Osteoblast (primary cell): ENCODE measurements around the gene KMT2E. TPM values are rescaled to one million over a fixed set of nuclear protein-coding genes. Genes with fewer than 3 reads are reported as not detected.
"Not testable (repeated sequence)": the region's sequence is repeated elsewhere in the genome, so short reads cannot be mapped to it uniquely, and the experiment has no call there.

ENCODE experiments used
- DNase-seq: peaks from one replicate; pipeline ENCODE4 v3.0.0; 2011; ENCODE audit warnings: low spot score, mixed read lengths; ENCODE audit not compliant: insufficient read length; ENCODE audit errors: missing footprints
- H2AFZ ChIP-seq: 2 replicates; pipeline ENCODE4 v1.6.0; 2011; ENCODE audit warnings: mild to moderate bottlenecking, low read length
- H3K27ac ChIP-seq: 2 replicates; pipeline ENCODE4 v1.5.1; 2011; ENCODE audit warnings: mild to moderate bottlenecking, low read depth, low read length, moderate library complexity
- H3K27me3 ChIP-seq: 2 replicates; pipeline ENCODE4 v1.6.0; 2012; ENCODE audit warnings: mild to moderate bottlenecking, control low read depth, inconsistent platforms, low read length, moderate library complexity; ENCODE audit not compliant: insufficient read depth
- H3K36me3 ChIP-seq: 2 replicates; pipeline ENCODE4 v1.5.1; 2011; ENCODE audit warnings: mild to moderate bottlenecking, low read length, control low read depth, moderate library complexity; ENCODE audit not compliant: insufficient read depth
- H3K4me1 ChIP-seq: 2 replicates; pipeline ENCODE4 v1.5.1; 2011; ENCODE audit warnings: mild to moderate bottlenecking, low read length, control low read depth, moderate library complexity; ENCODE audit not compliant: insufficient read depth
- H3K4me2 ChIP-seq: 2 replicates; pipeline ENCODE4 v1.6.0; 2011; ENCODE audit warnings: mild to moderate bottlenecking, low read length; ENCODE audit not compliant: insufficient read depth
- H3K4me3 ChIP-seq: fragments of 200-600 bp; sonication (generic); 3 replicates; pipeline ENCODE4 v1.5.1; 2012; ENCODE audit warnings: mild to moderate bottlenecking, low read length, inconsistent platforms; ENCODE audit not compliant: insufficient read depth
- H3K79me2 ChIP-seq: 2 replicates; pipeline ENCODE4 v1.6.0; 2012; ENCODE audit warnings: mild to moderate bottlenecking, low read length, control low read depth, inconsistent platforms; ENCODE audit not compliant: insufficient read depth
- H3K9me3 ChIP-seq: 2 replicates; pipeline ENCODE4 v1.5.1; 2011; ENCODE audit warnings: low read depth, low read length, control low read depth
- H4K20me1 ChIP-seq: 2 replicates; pipeline ENCODE4 v1.6.0; 2012; ENCODE audit warnings: mild to moderate bottlenecking, low read length, control low read depth; ENCODE audit not compliant: insufficient read depth
- CTCF ChIP-seq: IDR thresholded peaks from 2 replicates; pipeline ENCODE4 v1.5.1; 2011; ENCODE audit warnings: mild to moderate bottlenecking, low read depth, low read length, moderate library complexity; ENCODE audit errors: extremely low read depth
- total RNA-seq: library from RNA; depleted of rRNA; stranded (reverse); fragments of >200 nt; gene quantifications from 2 replicates; pipeline ENCODE4 v1.2.3, GENCODE V29; 2012

Gene KMT2E
- total RNA-seq, 1 donor: 124 TPM

- no peak for TF ChIP-seq CTCF
- Histone ChIP-seq H3K27ac (peak overlapping the region; percentile 0), H2AFZ (no peak overlapping the region), H3K27me3 (no peaks in the 10 kb centered on the region), H3K4me3 (no peak overlapping the region), H3K36me3 (peaks cover 10% of the 10 kb centered on the region), H4K20me1 (peaks cover 14% of the 10 kb centered on the region), H3K9me3 (no peaks in the 10 kb centered on the region), H3K79me2 (peaks cover 29% of the 10 kb centered on the region), H3K4me2 (no peak overlapping the region), H3K4me1 (peaks cover 42% of the 10 kb centered on the region)
- DNase-seq: no peak
These were observed 27.3 kb upstream of the KMT2E start for GRCh38 chr7:104986628-104987259.

- not testable (repeated sequence) for H3K4me2 ChIP-seq, DNase-seq, H2AFZ ChIP-seq, H3K27me3 ChIP-seq, H3K4me3 ChIP-seq, H3K9me3 ChIP-seq, H3K27ac ChIP-seq
- Histone ChIP-seq H3K4me1 (peaks cover 35% of the 10 kb centered on the region), H4K20me1 (peaks cover 17% of the 10 kb centered on the region), H3K36me3 (peaks cover 10% of the 10 kb centered on the region), H3K79me2 (peaks cover 24% of the 10 kb centered on the region)
These were observed 26.6 kb upstream of the KMT2E start for GRCh38 chr7:104987403-104987802.

GRCh38 chr7:104990983-104991382 is 23.0 kb upstream of the KMT2E start:
- Histone ChIP-seq H3K27ac (no peak overlapping the region), H3K79me2 (no peaks in the 10 kb centered on the region), H3K9me3 (no peaks in the 10 kb centered on the region), H3K4me1 (peaks cover 20% of the 10 kb centered on the region), H3K27me3 (no peaks in the 10 kb centered on the region), H3K4me3 (no peak overlapping the region), H4K20me1 (peaks cover 48% of the 10 kb centered on the region), H3K36me3 (peaks cover 15% of the 10 kb centered on the region), H2AFZ (no peak overlapping the region), H3K4me2 (no peak overlapping the region)
- no peak for TF ChIP-seq CTCF
- DNase-seq: no peak

GRCh38 chr7:104992306-104992705 is 21.7 kb upstream of the KMT2E start:
- DNase-seq: no peak
- Histone ChIP-seq H3K27ac (no peak overlapping the region), H4K20me1 (peaks cover 59% of the 10 kb centered on the region), H3K4me2 (no peak overlapping the region), H3K4me1 (peaks cover 13% of the 10 kb centered on the region), H3K9me3 (no peaks in the 10 kb centered on the region), H3K4me3 (no peak overlapping the region), H2AFZ (no peak overlapping the region), H3K27me3 (no peaks in the 10 kb centered on the region), H3K79me2 (no peaks in the 10 kb centered on the region), H3K36me3 (peaks cover 11% of the 10 kb centered on the region)
- TF ChIP-seq CTCF: no peak
